ENCODE measurements around the gene SLC52A1. TPM values are rescaled to one million over a fixed set of nuclear protein-coding genes. Genes with fewer than 3 reads are reported as not detected.
A peak's percentile ranks its signal among the peaks of the same experiment; 100 is the strongest.

The SLC52A1 gene
- total and polyA plus RNA-seq, 2 of the 13 experiments (the other 11 are each of a cell fraction or from before 2014, with no cell fraction given) = 0.03 to 0.13 TPM

GRCh38 chr17:4986951-4987766, 48.1 kb downstream of the SLC52A1 start, which contains the start of gene CAMTA2 (continued):
- TF ChIP-seq GRHL1 (CRISPR knock-in tag; conservative IDR thresholded peaks at IDR 0.05) (no peak), MAFK (conservative IDR thresholded peaks at IDR 0.05 in 1 of 2, IDR thresholded peaks at IDR 0.05 in 1 of 2; ENCODE audit: low read length in 2 of 2) (no peak), ERF (CRISPR knock-in tag; IDR thresholded peaks at IDR 0.05) (peak; percentile 81), TEAD2 (CRISPR knock-in tag; IDR thresholded peaks at IDR 0.05) (no peak), NFE2 (CRISPR knock-in tag; IDR thresholded peaks at IDR 0.05) (no peak), RFXAP (CRISPR knock-in tag; IDR thresholded peaks at IDR 0.05; ENCODE audit: borderline replicate concordance) (peak; percentile 53; the same call in 1 of the 2 replicates), ZNF850 (CRISPR knock-in tag; conservative IDR thresholded peaks at IDR 0.05) (peak; percentile 91; the same call in 1 of the 2 replicates), HDAC2 (CRISPR knock-in tag; IDR thresholded peaks at IDR 0.05) (no peak), EP300 (IDR thresholded peaks at IDR 0.05; ENCODE audit: low read depth in 2 of 2, low read length in 2 of 2) (peak in 1 of 2 experiments; percentile 34; a peak in 2 of 4 replicates), EP300 (CRISPR knock-in tag; IDR thresholded peaks at IDR 0.05; ENCODE audit: borderline replicate concordance) (peak; percentile 22; the same call in 1 of the 2 replicates), TMF1 (CRISPR knock-in tag; IDR thresholded peaks at IDR 0.05; ENCODE audit: low read depth) (0 out of 2 replicates have a peak, but pooled peaks have one; percentile 41), MED8 (CRISPR knock-in tag; IDR thresholded peaks at IDR 0.05; ENCODE audit: insufficient replicate concordance) (no peak), ZNF446 (CRISPR knock-in tag; IDR thresholded peaks at IDR 0.05) (no peak), ZSCAN25 (CRISPR knock-in tag; IDR thresholded peaks at IDR 0.05) (peak; percentile 70; the same call in 1 of the 2 replicates), ZNF12 (CRISPR knock-in tag; IDR thresholded peaks at IDR 0.05) (no peak), RELA (CRISPR knock-in tag; IDR thresholded peaks at IDR 0.05) (0 out of 2 replicates have a peak, but pooled peaks have one; percentile 76), ZNF510 (CRISPR knock-in tag; IDR thresholded peaks at IDR 0.05; ENCODE audit: low read depth) (no peak), ZNF549 (CRISPR knock-in tag; IDR thresholded peaks at IDR 0.05) (no peak), SMAD3 (CRISPR knock-in tag; IDR thresholded peaks at IDR 0.05) (peak; percentile 59; the same call in 1 of the 2 replicates), PRDM15 (CRISPR knock-in tag; IDR thresholded peaks at IDR 0.05) (no peak), MEIS2 (CRISPR knock-in tag; IDR thresholded peaks at IDR 0.05) (0 out of 2 replicates have a peak, but pooled peaks have one; percentile 4), ZNF124 (CRISPR knock-in tag; IDR thresholded peaks at IDR 0.05) (0 out of 2 replicates have a peak, but pooled peaks have one; percentile 26), ZNF234 (CRISPR knock-in tag; conservative IDR thresholded peaks at IDR 0.05) (peak; percentile 82; the same call in 1 of the 2 replicates), SIX1 (CRISPR knock-in tag; IDR thresholded peaks at IDR 0.05; ENCODE audit: borderline replicate concordance) (no peak), SOX5 (CRISPR knock-in tag; IDR thresholded peaks at IDR 0.05; ENCODE audit: borderline replicate concordance) (no peak), SP5 (CRISPR knock-in tag; IDR thresholded peaks at IDR 0.05; ENCODE audit: borderline replicate concordance, low read depth) (no peak; the same call in 1 of the 2 replicates), NFIC (IDR thresholded peaks at IDR 0.05; ENCODE audit: low read length) (no peak)

All from HepG2 (cell line).